ENCODE results near the gene PCP4L1.

DNA sequence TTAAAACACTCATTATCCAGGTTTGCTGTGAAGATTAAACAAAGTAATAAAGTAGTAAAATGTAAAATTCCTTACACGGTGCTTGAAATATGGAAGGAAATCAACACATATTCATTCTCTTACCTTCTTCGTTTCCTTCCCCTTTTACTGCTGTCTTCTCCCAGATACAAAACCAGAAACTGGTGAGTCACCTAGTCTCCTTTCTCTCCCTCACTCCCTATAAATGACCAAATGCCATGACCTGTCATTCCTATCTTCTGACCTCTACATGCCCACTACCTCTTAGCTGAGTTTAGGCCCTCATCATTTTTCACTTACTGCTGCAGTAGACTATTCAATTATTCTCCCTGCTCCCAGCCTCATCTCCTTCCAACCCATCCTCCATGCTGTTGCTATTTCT, 16.2 kb upstream of the PCP4L1 start:
- no peak for TF ChIP-seq POLR2A (IDR thresholded peaks at IDR 0.05; ENCODE audit: low read length)
- TF ChIP-seq GATA1 (IDR thresholded peaks at IDR 0.05; ENCODE audit: low read depth, low read length), result no peak

Data from erythroblast (primary cell).